HEK293T (cell line): Measurements from ENCODE around the gene PANK1.

ENCODE experiments used
- ARNT ChIP-seq: fragments of 450-650 bp; IDR thresholded peaks from 2 replicates; pipeline ENCODE4 v1.6.1; 2017; ENCODE audit warnings: mild to moderate bottlenecking
- BHLHE40 ChIP-seq: fragments of 450-650 bp; IDR thresholded peaks from 2 replicates; pipeline ENCODE4 v1.6.1; 2016; ENCODE audit warnings: mild to moderate bottlenecking, moderate library complexity, borderline replicate concordance
- FOXA1 ChIP-seq: fragments of 450-650 bp; IDR thresholded peaks from 2 replicates; pipeline ENCODE4 v1.6.1; 2016; ENCODE audit warnings: mild to moderate bottlenecking
- FOXK2 ChIP-seq: fragments of 450-650 bp; IDR thresholded peaks from 2 replicates; pipeline ENCODE4 v1.6.1; 2016; ENCODE audit warnings: mild to moderate bottlenecking
- FOXM1 ChIP-seq: fragments of 450-650 bp; IDR thresholded peaks from 2 replicates; pipeline ENCODE4 v1.6.1; 2017; ENCODE audit warnings: mild to moderate bottlenecking, borderline replicate concordance
- HDGF ChIP-seq: fragments of 450-650 bp; IDR thresholded peaks from 2 replicates; pipeline ENCODE4 v1.6.1; 2017; ENCODE audit warnings: antibody characterized with exemption, borderline replicate concordance
- LEF1 ChIP-seq: fragments of 450-650 bp; IDR thresholded peaks from 2 replicates; pipeline ENCODE4 v1.6.1; 2017; ENCODE audit warnings: mild to moderate bottlenecking, borderline replicate concordance
- NFRKB ChIP-seq: fragments of 450-650 bp; IDR thresholded peaks from 2 replicates; pipeline ENCODE4 v1.6.1; 2016; ENCODE audit warnings: mild to moderate bottlenecking, moderate library complexity
- PKNOX1 ChIP-seq: fragments of 450-650 bp; IDR thresholded peaks from 2 replicates; pipeline ENCODE4 v1.6.1; 2016
- SUZ12 ChIP-seq: fragments of 450-650 bp; IDR thresholded peaks from 2 replicates; pipeline ENCODE4 v1.6.1; 2016; ENCODE audit warnings: mild to moderate bottlenecking
- ZNF384 ChIP-seq: fragments of 450-650 bp; IDR thresholded peaks from 2 replicates; pipeline ENCODE4 v1.6.1; 2016

DNA sequence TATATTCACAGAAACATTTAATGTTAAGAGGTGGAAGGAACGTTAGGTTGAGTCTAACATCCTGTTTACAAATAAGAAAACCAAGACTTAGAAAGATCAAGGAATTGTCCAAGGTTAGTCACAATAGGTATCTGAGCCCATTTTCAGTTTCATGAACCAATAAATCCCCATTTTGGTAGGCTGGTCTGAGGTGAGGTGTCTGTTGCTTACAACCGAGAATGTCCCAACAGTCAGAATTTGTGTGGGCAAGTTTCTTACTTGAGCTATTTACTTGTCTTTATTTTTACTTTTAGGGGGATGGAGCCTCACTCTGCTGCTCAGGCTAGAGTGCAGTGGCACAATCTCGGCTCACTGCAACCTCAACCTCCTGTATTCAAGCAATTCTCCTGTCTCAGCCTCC, 23.6 kb downstream of the PANK1 start:
- TF ChIP-seq HDGF (no peak), BHLHE40 (no peak), FOXM1 (no peak), FOXA1 (no peak), ZNF384 (no peak), NFRKB (no peak), ARNT (no peak), SUZ12 (no peak), FOXK2 (no peak), PKNOX1 (no peak), LEF1 (no peak)
